ENCODE results near the gene STARD4.

The STARD4 gene

DNA sequence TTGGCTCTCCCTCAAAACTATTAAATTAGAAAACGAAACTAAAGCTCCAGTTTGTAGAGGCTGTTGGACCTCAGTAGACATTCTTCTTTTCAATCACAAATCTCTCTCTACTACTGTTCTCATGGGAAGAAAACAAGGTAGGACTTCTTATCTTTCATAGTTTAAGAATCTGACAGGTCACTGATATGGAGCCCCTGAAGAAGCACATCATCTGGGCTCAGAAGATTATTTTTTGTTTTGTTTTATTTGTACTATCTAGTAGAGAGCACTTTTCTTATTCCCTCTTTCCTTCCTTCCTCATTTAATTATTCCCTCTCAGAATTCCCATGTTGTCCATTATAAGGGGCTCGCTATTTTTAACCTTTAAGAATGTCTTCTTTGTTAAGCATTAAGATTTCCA, 26.3 kb downstream of the STARD4 start:
- H3K27ac ChIP-seq = no peak overlapping the region

DNA sequence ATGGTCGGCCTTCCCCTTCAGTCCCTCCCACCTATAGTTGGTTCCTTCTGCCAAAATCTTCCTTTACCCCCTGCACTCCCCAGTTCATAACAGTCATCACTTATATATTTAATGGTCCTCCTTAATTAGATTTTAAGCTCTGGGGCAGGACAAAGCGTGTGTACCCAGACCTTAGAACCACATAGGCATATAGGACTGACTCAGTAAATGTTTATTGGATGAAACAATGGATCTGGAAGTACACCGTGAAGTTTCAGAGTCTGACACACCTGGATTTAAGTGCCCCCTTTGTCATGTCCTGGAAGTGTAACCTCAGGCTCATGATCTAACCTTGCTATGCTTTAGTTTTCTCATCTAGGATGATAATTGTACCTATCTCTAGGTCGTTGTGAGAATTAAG, 32.0 kb downstream of the STARD4 start:
- Histone ChIP-seq H3K27ac (no peak overlapping the region), H3K4me3 (no peak overlapping the region)

More for the DNA sequence above, 26.3 kb downstream of the STARD4 start:
- no peak overlapping the region for H3K4me3 ChIP-seq

DNA sequence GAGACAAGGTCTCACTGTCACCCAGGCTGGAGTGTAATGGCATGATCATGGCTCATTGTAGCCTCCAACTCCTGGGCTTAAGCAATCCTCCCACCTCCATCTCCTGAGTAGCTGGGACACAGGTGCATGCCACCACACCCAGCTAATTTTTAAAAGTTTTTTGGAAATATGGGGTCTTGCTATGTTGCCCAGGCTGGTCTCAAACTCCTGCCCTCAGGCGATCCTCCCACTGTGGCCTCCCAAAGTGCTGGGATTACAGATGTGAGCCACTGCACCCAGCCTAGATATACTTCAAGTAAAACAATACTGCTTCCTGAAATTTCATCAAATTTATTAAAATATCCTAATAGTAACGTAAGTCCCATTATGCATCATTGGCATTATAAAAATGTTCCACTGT, 33.4 kb downstream of the STARD4 start:
- H3K4me3 ChIP-seq = no peak overlapping the region

DNA sequence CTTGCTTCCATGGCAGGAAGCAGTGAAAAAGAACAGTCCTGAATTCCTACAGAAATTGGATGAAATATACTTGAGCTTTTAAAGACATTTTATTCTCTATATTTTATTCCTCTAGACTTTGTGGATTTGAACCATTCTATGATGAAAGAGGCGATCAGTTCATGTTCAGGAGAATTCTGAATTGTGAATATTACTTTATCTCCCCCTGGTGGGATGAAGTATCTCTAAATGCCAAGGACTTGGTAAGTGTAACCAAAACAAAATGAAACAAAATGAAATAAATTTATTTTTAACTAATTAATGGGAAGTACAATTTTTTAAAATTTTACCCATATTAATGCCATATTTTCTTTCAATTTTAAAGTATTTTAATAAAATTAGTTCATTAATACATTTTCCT, 34.1 kb downstream of the STARD4 start:
- Histone ChIP-seq H3K4me3 (no peak overlapping the region), H3K27ac (no peak overlapping the region)

More for the DNA sequence above, 33.4 kb downstream of the STARD4 start:
- H3K27ac ChIP-seq = no peak overlapping the region

DNA sequence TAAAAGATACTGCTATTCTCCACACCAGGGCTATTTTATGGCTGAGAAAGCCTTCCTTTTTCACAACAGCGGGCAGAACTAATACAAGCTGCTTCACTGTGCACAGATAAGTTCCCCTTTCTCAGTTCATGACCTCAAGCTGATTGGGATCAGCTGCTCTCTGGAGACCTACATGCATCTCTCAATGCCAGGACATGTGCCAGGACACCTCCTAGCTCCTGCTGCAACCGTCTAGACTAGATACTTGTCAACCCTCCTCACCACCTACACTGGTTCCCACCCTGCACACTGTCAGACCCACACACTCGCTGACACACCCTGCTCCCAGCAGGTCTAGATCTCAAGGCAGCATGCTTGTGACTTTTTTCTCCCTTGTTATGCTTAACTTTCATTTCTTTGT, 39.8 kb downstream of the STARD4 start:
- no peak overlapping the region for H3K27ac ChIP-seq
- no peak overlapping the region for H3K4me3 ChIP-seq

DNA sequence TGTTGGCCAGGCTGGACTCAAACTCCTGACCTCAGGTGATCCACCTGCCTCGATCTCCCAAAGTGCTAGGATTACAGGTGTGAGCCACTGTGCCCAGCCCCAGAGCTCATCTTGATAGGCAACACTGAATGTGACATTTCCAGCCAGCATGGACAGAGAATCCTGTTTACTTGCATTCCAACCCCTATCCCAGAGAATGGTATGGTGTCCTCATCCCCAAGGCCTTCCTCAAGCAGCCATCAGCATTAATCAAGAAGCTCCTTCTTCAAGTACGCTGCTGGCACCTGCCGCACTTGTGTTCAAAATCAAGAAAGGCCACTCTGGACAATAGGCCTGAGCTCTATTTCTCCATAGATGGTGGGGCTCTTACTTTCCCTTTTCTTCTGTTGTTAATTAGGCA, 40.2 kb downstream of the STARD4 start:
- Histone ChIP-seq H3K4me3 (no peak overlapping the region), H3K27ac (no peak overlapping the region)

DNA sequence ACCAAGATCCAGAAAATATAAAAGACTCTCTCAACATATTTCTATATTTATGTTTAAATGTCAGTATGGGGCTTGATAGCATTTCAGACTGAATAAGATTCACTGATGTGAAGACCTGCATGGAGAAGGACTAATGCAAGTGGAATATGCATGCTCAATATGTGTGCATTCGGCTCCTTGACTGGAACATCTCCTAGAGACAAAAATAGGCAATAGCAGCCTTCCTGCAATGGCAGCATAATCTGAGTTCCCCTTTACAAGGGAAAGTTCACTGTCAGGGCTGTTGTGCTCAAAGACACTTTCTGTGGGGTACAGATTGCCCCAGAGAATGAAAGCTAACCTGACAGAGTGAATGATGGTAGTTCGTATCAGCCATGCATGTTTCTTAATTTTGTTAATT, 42.4 kb downstream of the STARD4 start:
- Histone ChIP-seq H3K4me3 (no peak overlapping the region), H3K27ac (no peak overlapping the region)

DNA sequence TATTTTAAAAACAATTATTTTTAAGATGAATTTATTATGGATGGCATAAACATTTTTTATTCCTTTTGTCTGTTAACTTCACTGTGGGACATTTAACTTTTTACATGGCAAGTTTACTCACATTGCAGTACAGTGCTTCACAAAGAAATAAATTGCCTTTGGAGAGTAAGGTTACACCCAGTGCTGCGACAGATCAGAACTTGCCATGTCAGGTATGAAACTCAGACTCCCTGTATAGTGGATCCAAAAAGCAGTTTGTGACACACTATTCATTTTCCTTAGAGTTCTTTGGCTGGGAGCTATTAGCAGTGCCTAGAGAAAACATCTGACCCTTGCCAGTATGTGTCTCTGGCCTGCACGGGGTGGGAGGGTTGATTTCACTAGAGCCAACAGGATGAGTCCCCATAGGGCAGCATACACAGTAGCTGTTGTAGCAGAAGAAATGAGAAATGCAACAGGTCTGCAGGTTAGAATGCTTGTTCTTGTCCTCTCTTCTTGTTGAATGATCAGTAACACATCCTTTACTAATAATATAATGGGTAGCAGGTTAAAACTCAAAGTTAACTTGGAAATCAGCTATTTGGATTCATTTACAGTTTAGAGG, 42.9 kb downstream of the STARD4 start:
- Histone ChIP-seq H3K4me3 (no peak overlapping the region), H3K27ac (no peak overlapping the region)

DNA sequence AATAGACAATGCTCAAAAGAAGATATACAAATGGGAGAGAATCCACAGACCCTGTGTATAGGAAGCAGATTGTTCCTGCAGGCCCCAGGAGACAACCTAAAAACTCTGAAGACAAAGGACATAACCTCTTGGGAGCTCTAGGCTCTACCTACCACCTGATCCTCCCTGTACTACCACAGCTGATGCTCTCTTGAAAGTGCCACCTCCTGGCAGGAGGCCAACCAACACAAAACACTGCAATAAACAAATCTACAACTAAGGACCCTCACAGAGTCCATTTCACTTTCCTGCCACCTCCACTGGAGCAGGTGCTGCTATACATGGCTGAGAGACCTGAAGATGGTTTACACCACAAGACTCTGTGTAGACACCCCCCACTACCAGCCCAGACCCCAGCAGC, 49.0 kb downstream of the STARD4 start:
- H3K27ac ChIP-seq = no peak overlapping the region
- H3K4me3 ChIP-seq = no peak overlapping the region

DNA sequence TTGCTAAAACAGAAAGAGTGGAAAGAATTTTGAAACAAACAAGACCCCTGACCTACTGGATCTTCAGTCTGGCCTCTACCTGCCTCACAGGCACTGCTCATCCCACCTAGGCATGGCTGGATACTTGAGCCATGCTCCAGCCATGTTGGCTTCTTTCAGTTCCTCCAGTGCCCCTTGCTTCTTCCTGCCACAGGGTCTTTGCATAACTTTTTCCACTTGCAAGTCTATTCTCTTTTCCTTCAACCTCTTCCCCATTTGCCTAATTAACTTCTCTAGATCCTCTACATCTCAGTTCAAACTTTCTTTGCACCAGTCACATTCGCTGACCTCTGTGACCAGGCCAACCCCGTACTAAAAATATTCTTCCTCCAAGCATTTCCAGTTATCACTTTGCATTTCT, 50.4 kb downstream of the STARD4 start:
- Histone ChIP-seq H3K4me3 (no peak overlapping the region), H3K27ac (no peak overlapping the region)

DNA sequence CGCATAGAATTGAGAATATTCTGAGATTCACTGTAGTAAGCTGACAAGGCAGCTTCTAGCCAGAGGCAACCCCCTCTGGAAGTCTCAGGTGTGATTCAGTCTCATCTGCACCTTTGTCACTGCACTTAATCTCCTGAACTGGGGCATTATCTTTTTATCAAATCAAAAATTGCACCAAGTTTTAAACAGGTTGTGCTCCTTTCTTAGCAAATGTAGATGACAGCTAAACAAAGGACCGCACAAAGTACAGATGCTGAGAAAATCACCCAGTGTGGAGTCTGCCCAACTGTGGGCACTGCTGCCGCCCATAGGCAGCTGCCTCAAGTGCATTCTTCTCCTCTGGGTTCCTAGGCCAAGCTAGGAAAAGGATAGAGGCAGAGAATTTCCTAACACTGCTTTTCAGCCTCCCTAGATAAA, 51.1 kb downstream of the STARD4 start:
- no peak overlapping the region for H3K4me3 ChIP-seq
- no peak overlapping the region for H3K27ac ChIP-seq

DNA sequence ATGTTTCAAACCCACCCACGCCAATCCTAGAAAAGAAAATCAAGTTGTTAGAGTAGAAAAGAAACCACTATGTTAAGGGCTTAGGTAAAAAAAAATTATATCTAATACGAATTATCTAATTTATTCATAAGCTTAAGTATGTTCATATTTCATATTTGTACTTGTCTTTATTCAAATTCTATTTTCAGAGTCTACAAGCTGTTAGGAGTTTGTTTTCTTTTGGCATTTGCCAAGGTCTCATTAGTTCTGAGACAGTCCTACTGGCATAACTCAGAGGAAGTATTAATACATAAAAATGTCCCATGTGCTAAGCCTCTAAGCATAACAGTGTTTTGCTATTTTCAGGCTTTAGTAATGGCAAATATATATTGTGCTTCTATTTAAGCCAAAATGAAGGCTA, 57.6 kb downstream of the STARD4 start:
- H3K27ac ChIP-seq = no peak overlapping the region
- H3K4me3 ChIP-seq = no peak overlapping the region

DNA sequence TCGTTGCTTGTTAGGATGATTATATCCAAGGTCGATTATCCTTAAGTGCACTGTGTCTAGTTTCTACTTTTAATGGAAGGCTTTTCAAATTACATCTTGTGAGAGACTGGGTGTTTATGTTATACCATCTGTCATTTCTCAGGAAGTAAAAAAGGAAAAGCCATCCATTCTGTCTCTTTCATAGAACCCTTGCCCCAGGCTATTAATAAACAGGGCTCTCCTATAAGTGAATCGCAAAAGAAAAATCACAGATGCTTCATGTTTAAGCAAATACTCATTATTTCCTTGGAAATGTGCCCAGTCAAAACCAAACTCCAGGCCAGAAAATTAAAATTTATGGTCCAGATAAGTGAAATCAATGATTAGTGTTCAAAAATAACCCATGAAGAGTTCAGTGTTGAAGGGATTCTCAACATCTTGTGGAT, 58.1 kb downstream of the STARD4 start:
- no peak overlapping the region for H3K27ac ChIP-seq
- H3K4me3 ChIP-seq = no peak overlapping the region

DNA sequence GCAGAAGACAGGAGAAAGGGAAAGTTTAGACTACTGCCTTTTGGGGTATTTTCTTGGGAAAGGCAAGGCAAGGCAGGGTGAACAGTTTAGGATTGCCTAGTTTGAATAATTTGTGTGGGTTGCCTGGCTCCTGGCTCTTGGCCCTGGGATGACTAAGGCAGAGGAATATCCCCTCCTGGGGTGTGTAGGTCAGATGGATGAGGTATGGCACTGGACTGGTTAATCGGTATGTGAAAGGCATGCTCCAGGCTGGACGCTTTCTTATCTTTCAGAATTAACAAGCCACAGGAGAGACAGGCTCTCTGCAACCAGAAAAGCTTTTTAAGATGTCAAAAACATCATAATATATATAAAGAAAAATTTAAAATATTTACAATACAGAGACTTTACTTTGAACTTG, 58.6 kb downstream of the STARD4 start:
- Histone ChIP-seq H3K27ac (no peak overlapping the region), H3K4me3 (no peak overlapping the region)

DNA sequence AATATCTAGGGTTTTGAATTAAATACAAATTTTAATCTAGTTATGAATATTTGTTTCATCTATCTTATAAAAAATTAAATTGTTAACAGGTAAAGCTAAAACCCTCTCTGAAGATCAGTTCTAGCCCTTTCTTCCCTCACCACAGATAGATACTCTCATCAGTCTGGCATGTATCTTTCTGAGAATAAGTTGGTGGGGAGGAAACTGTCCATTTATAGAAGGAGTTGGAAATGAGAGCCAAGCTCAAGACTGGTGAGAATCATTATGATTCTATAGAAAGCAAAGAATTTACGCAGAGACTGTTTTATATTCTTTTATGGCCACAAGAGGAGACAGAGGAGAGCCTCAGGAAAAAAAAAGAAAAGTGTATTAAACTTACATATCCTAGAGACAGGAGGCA, 59.0 kb downstream of the STARD4 start:
- no peak overlapping the region for H3K4me3 ChIP-seq
- H3K27ac ChIP-seq = no peak overlapping the region

DNA sequence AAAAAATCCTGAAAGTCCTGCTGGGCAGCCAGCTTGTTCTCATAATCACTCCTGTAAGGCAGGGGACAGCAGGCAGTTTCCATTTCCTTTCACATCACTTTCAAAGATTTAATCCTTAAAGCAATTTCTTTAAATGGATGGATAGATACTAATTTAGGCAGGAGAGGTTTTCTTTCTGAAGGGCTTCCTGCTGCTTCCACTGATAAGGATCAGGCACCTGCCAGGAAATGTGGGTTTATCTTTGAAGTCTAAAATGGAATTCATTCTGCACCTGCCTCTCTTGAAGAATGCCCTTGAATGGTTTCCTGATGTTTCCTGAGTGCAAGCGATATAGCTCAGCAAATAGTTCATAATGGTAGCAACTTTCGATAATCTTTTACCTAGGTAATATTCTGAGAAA, 64.5 kb downstream of the STARD4 start:
- no peak overlapping the region for H3K27ac ChIP-seq
- no peak overlapping the region for H3K4me3 ChIP-seq

DNA sequence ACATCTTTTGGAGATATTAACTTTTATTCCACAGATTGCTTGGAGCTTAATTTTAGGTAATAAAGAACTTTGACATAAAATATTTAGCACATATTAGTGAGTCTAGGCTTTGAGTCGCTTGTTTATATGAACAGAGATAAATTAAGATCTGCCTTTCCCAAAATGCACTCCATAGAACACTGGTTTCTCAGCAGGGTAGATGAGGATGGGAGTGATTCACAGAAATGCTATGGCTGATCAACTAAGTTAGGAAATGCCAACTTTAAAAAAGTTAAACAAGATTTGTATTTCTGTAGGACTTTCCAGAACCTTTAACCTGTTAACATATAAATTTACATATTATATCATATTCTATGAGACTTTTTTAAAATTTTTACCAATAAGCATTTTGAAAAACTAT, 65.2 kb downstream of the STARD4 start:
- H3K4me3 ChIP-seq = no peak overlapping the region
- no peak overlapping the region for H3K27ac ChIP-seq
